Measurements from ENCODE around the gene TNPO1. TPM values are rescaled to one million over a fixed set of nuclear protein-coding genes. Genes with fewer than 3 reads are reported as not detected.

Gene TNPO1
- total RNA-seq, 2 experiments from 2014 or later = 69.6 to 74.7 TPM

DNA sequence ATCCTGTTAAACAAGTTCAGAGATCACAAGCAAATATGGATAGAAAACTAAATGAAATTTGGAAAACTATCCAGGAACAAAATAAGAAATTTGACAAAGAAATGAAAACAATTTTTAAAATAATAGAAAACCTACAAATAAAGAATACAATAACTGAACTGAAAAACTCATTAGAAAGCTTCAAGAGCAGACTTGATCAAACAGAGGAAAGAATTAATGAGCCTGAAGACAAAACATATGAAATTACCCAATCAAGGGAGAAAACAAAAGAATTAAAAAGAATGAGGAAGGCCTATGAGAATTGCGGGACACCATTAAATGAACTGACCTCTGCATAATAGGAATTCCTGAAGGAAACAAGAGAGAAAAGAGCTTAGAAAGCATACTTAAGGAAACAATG, 39.8 kb upstream of the TNPO1 start:
- intact Hi-C loops (cut with DNase I, micrococcal nuclease) = no loop called here
- Histone ChIP-seq H3K9me3 (ENCODE audit: control insufficient read depth in 1 of 2, insufficient read depth in 1 of 2, low read length in 2 of 2) (peaks cover 0 to 34% of the 10 kb centered on the region in 2 experiments), H3K27me3 (ENCODE audit: control insufficient read depth in 1 of 2, insufficient read depth in 2 of 2, low read length in 2 of 2) (no peaks in the 10 kb centered on the region), H3K27ac (ENCODE audit: low read depth in 1 of 2, low read length in 2 of 2) (no peak overlapping the region), H3K4me1 (ENCODE audit: insufficient read depth, low read length) (no peaks in the 10 kb centered on the region), H3K36me3 (ENCODE audit: insufficient read depth, low read length) (no peaks in the 10 kb centered on the region), H3K4me3 (ENCODE audit: low read length) (no peak overlapping the region)
- Mint-ChIP-seq H3K9me3 (peaks cover 15% of the 10 kb centered on the region), H3K36me3 (ENCODE audit: low read depth) (peaks cover 5% of the 10 kb centered on the region), H3K27me3 (peaks cover 15% of the 10 kb centered on the region), H3K4me3 (no peak overlapping the region), H3K4me1 (ENCODE audit: low read depth) (no peaks in the 10 kb centered on the region), H3K27ac (no peak overlapping the region)
- DNase-seq (no peak), ATAC-seq (ENCODE audit: poor library complexity) (no peak)
- ChIA-PET CTCF (interaction anchor here (0.8 kb wide), 1 partner anchor 10 kb away, joined by 3 read pairs; no protein-coding TSS in a partner anchor), POLR2A (no interaction called here)
- TF ChIP-seq CTCF (IDR thresholded peaks at IDR 0.05) = no peak

DNA sequence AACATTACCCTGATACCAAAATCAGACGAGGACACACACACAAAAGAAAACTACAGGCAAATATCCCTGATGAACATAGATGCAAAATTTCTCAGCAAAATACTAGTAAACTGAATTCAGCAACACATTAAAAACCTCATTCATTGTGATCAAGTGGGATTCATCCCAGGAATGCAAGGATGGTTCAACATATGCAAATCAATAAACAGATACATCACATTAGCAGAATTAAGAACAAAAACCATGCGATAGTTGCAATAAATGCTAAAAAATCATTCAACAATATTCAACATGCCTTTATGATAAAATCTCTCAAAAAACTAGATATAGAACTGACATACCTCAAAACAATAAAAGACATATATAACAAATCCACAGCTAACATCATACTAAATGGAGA, 36.9 kb upstream of the TNPO1 start:
- Mint-ChIP-seq H3K4me3 (no peak overlapping the region), H3K9me3 (peaks cover 15% of the 10 kb centered on the region), H3K27ac (no peak overlapping the region), H3K27me3 (peaks cover 15% of the 10 kb centered on the region), H3K36me3 (ENCODE audit: low read depth) (peaks cover 5% of the 10 kb centered on the region), H3K4me1 (ENCODE audit: low read depth) (no peaks in the 10 kb centered on the region)
- no peaks in the 10 kb centered on the region for H3K4me1 ChIP-seq (ENCODE audit: insufficient read depth, low read length)
- no peaks in the 10 kb centered on the region for H3K36me3 ChIP-seq (ENCODE audit: insufficient read depth, low read length)
- TF ChIP-seq CTCF (IDR thresholded peaks at IDR 0.05) = no peak
- ATAC-seq (ENCODE audit: poor library complexity) = no peak
- POLR2A ChIA-PET = no interaction called here
- H3K27me3 ChIP-seq (ENCODE audit: control insufficient read depth in 1 of 2, insufficient read depth in 2 of 2, low read length in 2 of 2) = no peaks in the 10 kb centered on the region
- intact Hi-C loops (cut with DNase I, micrococcal nuclease) = no loop called here
- no peak for DNase-seq
- H3K27ac ChIP-seq (ENCODE audit: low read depth in 1 of 2, low read length in 2 of 2) = no peak overlapping the region
- no peak overlapping the region for H3K4me3 ChIP-seq (ENCODE audit: low read length)
- CTCF ChIA-PET = no interaction called here
- H3K9me3 ChIP-seq (ENCODE audit: control insufficient read depth in 1 of 2, insufficient read depth in 1 of 2, low read length in 2 of 2) = peaks cover 0 to 34% of the 10 kb centered on the region in 2 experiments

DNA sequence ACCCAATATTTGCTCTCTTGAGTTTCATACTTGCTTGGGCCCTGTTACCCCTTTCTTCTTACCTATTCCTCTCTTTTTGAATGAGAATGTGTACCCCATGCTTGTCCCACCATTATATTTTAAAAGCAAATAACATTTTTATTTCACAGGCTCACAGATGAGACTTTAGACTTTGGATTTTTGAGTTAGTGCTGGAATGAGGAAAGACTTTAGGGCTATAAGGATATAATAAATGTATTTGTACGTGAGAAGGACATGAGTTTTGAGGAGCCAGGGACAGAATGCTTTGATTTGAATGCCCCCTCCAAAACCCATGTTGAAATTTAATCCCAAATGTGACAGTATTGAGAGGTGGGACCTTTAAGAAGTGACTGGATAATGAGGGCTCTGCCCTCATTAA, 33.1 kb upstream of the TNPO1 start:
- intact Hi-C loops (cut with DNase I, micrococcal nuclease) = no loop called here
- Histone ChIP-seq H3K36me3 (ENCODE audit: insufficient read depth, low read length) (no peaks in the 10 kb centered on the region), H3K27ac (ENCODE audit: low read depth in 1 of 2, low read length in 2 of 2) (no peak overlapping the region), H3K4me3 (ENCODE audit: low read length) (no peak overlapping the region), H3K27me3 (ENCODE audit: control insufficient read depth in 1 of 2, insufficient read depth in 2 of 2, low read length in 2 of 2) (peaks cover 0 to 4% of the 10 kb centered on the region in 2 experiments), H3K9me3 (ENCODE audit: control insufficient read depth in 1 of 2, insufficient read depth in 1 of 2, low read length in 2 of 2) (peaks cover 0 to 10% of the 10 kb centered on the region in 2 experiments), H3K4me1 (ENCODE audit: insufficient read depth, low read length) (no peaks in the 10 kb centered on the region)
- no peak overlapping the region for H3K27ac Mint-ChIP-seq
- no peak for DNase-seq
- POLR2A ChIA-PET = no interaction called here
- TF ChIP-seq CTCF (IDR thresholded peaks at IDR 0.05) = no peak
- H3K36me3 Mint-ChIP-seq (ENCODE audit: low read depth) = no peaks in the 10 kb centered on the region
- H3K27me3 Mint-ChIP-seq = peaks cover 16% of the 10 kb centered on the region
- H3K9me3 Mint-ChIP-seq = peaks cover 3% of the 10 kb centered on the region
- H3K4me1 Mint-ChIP-seq (ENCODE audit: low read depth) = no peaks in the 10 kb centered on the region
- CTCF ChIA-PET = no interaction called here
- no peak for ATAC-seq (ENCODE audit: poor library complexity)
- no peak overlapping the region for H3K4me3 Mint-ChIP-seq

All from CD4-positive, alpha-beta T cell (primary cell).